ENCODE data around the gene TTC39C. TPM values are rescaled to one million over a fixed set of nuclear protein-coding genes. Genes with fewer than 3 reads are reported as not detected.
A peak's percentile ranks its signal among the peaks of the same experiment; 100 is the strongest.

TTC39C gene
- total and polyA plus RNA-seq, 2 experiments from 2014 or later = 69.4 to 136 TPM

- TF ChIP-seq REST (IDR thresholded peaks at IDR 0.05; ENCODE audit: unreplicated experiment) (no peak), ZNF331 (CRISPR knock-in tag; IDR thresholded peaks at IDR 0.05; ENCODE audit: low read depth) (no peak), ZNF114 (CRISPR knock-in tag; IDR thresholded peaks at IDR 0.05) (no peak), EZH2 (IDR thresholded peaks at IDR 0.05; ENCODE audit: low read depth, unreplicated experiment) (no peak), STAT1 (IDR thresholded peaks at IDR 0.05; ENCODE audit: unreplicated experiment) (no peak), JUNB (IDR thresholded peaks at IDR 0.05; ENCODE audit: unreplicated experiment) (no peak), NANOG (IDR thresholded peaks at IDR 0.05; ENCODE audit: borderline replicate concordance) (no peak), ETS1 (IDR thresholded peaks at IDR 0.05) (no peak)
Observed at GRCh38 chr18:24018299-24018886, 3.8 kb downstream of the TTC39C start (continued).

GRCh38 chr18:24019641-24020331, 5.2 kb downstream of the TTC39C start:
- H3K9me2 ChIP-seq (ENCODE audit: insufficient read depth) = no peaks in the 10 kb centered on the region
- H3K79me2 ChIP-seq (replicated peaks; ENCODE audit: insufficient read depth) = peaks cover 99% of the 10 kb centered on the region
- Mint-ChIP-seq H3K27me3 (ENCODE audit: insufficient read depth, low read depth, poor library complexity) (peaks cover 15% of the 10 kb centered on the region), H3K4me3 (no peak overlapping the region), H3K27ac (no peak overlapping the region), H3K4me1 (peaks cover 73% of the 10 kb centered on the region), H3K9me3 (no peaks in the 10 kb centered on the region; the same call in 2 of the 3 replicates), H3K36me3 (ENCODE audit: low read depth) (no peaks in the 10 kb centered on the region; the same call in 2 of the 3 replicates)
- peak overlapping the region; percentile 82 for H3K4me2 ChIP-seq
- peaks cover 78% of the 10 kb centered on the region for H3K4me1 ChIP-seq (ENCODE audit: insufficient read depth)
- no peaks in the 10 kb centered on the region for H3K27me3 ChIP-seq (ENCODE audit: insufficient read depth)
- ATAC-seq (no peak), DNase-seq (ENCODE audit: low spot score) (no peak)
- H3K4me3 ChIP-seq = no peak overlapping the region
- H3F3A ChIP-seq (replicated peaks; ENCODE audit: low read depth) = peaks cover 19% of the 10 kb centered on the region; the same call in 1 of the 2 replicates
- H2AFZ ChIP-seq = no peak overlapping the region
- H4K20me1 ChIP-seq (replicated peaks; ENCODE audit: insufficient read depth) = peaks cover 30% of the 10 kb centered on the region
- TF ChIP-seq REST (IDR thresholded peaks at IDR 0.05; ENCODE audit: unreplicated experiment) (no peak), CTCF (conservative IDR thresholded peaks at IDR 0.05; ENCODE audit: low read depth in 2 of 2) (no peak), EZH2 (IDR thresholded peaks at IDR 0.05; ENCODE audit: low read depth, unreplicated experiment) (no peak), NANOG (IDR thresholded peaks at IDR 0.05; ENCODE audit: borderline replicate concordance) (no peak), CREB1 (CRISPR knock-in tag; IDR thresholded peaks at IDR 0.05; ENCODE audit: low read depth) (no peak)
- H3K27ac ChIP-seq (ENCODE audit: low read depth) = peak overlapping the region; percentile 34; the same call in 1 of the 2 replicates
- H3K36me3 ChIP-seq (ENCODE audit: insufficient read depth) = no peaks in the 10 kb centered on the region

Data from GM23338 (cell line).